Coronary artery (tissue), 2 donors: ENCODE data around the gene KYNU.
"Not testable (repeated sequence)": the region's sequence is repeated elsewhere in the genome, so short reads cannot be mapped to it uniquely, and the experiment has no call there.

Experiments
- DNase-seq: peaks from one replicate; pipeline ENCODE4 v3.0.0-alpha.2; 2017; ENCODE audit warnings: low spot score
- H3K27ac ChIP-seq, 2 donors: fragments of 200-600 bp; sonication (generic); one replicate each; pipeline ENCODE4 v1.5.1; 2016 to 2019
- H3K4me3 ChIP-seq: fragments of 200-600 bp; sonication (generic); 2 replicates; pipeline ENCODE4 v1.5.1; 2016; ENCODE audit warnings: mild to moderate bottlenecking, moderate library complexity
- TF ChIP-seq, protein P1 (sequence below): fragments of 200-600 bp; sonication (generic); IDR thresholded peaks from one replicate; pipeline ENCODE4 v1.5.1; 2019; ENCODE audit warnings: antibody characterized with exemption

KYNU gene

DNA sequence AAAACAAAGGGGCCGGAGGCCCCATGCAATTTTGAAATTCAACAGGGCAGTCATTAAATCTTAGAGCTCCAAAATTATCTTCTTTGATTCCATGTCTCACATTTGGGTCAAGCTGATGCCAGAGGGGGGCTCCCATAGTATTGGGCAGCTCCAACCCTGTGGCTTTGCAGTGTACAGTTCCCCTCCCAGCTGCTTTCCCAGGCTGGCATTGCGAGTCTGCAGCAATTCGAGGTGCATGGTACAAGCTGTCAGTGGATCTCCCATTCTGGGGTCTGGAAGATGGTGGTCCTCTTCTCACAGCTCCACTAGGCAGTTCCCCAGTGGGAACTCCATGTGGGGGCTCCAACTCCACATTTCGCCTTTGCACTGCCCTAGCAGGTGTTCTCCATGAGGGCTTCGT, 179.1 kb downstream of the KYNU start:
- TF ChIP-seq, protein P1, sequence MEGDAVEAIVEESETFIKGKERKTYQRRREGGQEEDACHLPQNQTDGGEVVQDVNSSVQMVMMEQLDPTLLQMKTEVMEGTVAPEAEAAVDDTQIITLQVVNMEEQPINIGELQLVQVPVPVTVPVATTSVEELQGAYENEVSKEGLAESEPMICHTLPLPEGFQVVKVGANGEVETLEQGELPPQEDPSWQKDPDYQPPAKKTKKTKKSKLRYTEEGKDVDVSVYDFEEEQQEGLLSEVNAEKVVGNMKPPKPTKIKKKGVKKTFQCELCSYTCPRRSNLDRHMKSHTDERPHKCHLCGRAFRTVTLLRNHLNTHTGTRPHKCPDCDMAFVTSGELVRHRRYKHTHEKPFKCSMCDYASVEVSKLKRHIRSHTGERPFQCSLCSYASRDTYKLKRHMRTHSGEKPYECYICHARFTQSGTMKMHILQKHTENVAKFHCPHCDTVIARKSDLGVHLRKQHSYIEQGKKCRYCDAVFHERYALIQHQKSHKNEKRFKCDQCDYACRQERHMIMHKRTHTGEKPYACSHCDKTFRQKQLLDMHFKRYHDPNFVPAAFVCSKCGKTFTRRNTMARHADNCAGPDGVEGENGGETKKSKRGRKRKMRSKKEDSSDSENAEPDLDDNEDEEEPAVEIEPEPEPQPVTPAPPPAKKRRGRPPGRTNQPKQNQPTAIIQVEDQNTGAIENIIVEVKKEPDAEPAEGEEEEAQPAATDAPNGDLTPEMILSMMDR, result no peak
- no peak overlapping the region for H3K27ac ChIP-seq
- DNase-seq, result no peak
- no peak overlapping the region for H3K4me3 ChIP-seq

DNA sequence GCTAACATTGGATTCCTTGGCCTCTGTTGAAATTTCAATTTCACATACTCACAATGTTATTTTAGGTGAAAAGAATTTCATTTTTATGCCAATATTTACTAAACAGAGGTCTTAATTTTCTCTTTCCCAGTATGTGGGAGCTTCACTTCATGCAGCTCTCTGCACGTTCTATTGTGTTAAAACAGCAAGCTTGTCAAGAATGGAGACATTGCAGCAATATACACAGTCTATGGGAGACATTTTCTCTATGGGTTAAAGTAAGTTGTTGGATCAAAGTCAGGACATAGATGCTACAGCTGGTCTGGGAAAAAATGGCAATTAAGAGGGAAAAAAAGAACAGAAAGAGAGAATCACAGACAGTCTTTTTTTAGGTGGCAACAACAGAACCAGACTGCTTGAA, 181.4 kb downstream of the KYNU start:
- TF ChIP-seq, protein P1, result no peak
- H3K4me3 ChIP-seq, result no peak overlapping the region
- DNase-seq, result no peak
- H3K27ac ChIP-seq, result no peak overlapping the region

DNA sequence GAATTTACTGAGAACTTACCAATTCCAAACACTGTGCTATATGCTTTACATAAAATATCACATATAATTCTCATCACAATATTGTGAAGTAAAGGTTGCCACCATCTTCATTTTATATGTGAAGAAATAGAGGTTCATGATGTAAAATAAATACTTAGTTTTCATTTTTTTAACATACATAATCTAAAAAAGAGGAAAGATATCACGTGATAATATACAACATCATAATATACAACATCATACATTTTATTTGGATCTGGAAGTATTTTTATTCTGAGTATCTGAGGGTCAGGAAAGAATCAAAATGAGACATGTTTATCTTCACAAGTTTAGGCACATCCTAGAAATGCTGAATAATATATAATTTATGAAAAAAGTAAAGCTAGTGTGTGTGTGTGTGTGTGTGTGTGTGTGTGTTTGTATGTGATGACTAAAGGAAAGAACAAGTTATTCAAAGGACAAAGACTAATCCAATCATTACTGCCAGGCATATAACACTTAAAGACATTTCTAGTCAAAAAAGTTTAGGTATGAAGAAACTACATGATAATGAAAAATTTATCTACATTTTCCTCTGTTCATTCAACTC, 186.2 kb downstream of the KYNU start:
- DNase-seq, result no peak
- TF ChIP-seq, protein P1, result no peak
- no peak overlapping the region for H3K27ac ChIP-seq
- H3K4me3 ChIP-seq, result no peak overlapping the region

DNA sequence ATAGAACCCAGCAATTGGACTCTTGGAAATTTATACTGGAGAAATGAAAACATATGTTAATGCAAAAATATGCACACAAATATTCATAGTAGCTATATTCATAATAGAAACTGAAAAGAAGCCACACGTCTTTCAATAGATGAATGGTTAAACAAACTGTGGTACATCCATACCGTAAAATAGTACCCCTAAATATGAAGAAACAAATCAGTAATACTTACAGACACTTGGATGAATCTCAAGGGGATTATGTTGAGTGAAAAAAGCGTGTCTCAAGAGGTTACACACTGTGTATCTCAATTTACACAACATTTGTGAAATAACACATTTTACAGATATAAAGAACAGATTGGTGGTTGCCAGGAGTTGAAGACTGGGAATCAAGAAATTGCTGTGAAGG, 190.6 kb downstream of the KYNU start:
- Histone ChIP-seq H3K27ac (no peak overlapping the region), H3K4me3 (no peak overlapping the region)
- no peak for DNase-seq
- TF ChIP-seq, protein P1, result no peak

DNA sequence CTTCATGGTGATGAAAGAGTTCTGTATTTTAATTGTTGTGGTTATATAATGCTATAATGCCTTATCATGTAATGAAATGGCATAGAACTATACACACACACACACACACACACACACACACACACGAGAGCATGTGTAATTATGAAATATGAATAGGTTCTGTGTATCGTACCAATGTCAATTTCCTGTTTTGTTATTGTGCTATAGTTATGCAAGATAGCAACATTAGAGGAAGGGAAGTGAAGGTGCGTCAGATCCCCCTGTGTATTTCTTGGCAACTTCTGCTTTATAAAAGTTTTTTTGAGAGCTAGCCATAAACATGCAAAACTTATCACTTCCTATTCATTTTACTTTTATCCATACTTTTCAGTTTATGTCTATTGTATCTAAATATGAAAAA, 191.0 kb downstream of the KYNU start:
- TF ChIP-seq, protein P1, result no peak
- no peak overlapping the region for H3K27ac ChIP-seq

DNA sequence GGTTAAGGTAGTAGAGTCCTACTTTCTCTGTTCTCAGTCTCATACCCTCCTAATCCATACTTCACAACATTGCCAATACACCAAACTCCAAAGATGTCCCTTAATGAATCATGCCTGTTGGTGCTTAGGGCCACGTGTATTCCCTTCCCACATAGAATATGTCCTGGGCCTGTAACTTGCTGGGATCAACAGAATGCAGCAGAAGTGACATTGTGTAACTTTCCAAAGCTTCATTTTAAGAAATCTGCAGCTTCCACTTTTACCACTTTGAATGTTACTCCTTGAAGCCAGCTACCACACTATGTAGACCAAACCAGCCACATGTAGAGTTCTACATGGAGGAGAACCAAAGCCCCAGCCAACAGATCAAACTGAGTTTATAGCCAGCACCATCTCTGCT, 193.2 kb downstream of the KYNU start:
- Histone ChIP-seq H3K4me3 (no peak overlapping the region), H3K27ac (no peak overlapping the region)
- DNase-seq, result no peak
- TF ChIP-seq, protein P1, result no peak

More for the DNA sequence above, 191.0 kb downstream of the KYNU start:
- DNase-seq, result no peak
- H3K4me3 ChIP-seq, result no peak overlapping the region

DNA sequence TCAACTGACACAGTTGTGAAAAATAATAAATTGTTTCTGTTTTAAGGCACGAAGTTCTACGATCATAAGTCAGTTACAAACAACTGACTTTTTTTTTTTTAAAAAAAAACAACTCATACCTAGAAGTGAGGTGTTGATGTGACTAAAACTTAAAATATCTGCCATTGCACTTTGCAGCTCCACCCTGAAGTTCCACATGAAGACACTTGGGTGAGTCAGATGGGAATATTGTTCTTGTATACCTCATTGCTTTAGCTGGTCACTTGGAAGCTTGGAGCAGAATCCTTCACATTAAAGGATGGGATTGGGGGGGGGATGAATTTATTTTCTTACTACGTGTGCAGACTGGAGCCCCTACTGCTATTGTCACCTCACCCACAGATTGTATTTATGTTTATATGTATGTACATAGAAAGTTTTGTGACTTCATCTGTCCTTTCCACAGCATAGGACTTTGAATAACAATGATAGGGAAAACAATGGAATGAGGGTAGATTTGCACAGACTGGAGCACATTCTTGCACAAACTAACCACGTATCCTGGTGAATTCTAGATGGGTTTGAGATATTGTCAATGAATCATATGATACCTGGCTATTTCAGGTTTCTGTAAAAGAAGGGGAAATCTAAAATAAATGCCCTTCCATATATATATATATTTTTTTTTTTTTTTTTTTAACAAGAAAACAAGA, 193.9 kb downstream of the KYNU start:
- Histone ChIP-seq H3K27ac (no peak overlapping the region), H3K4me3 (no peak overlapping the region)
- DNase-seq, result no peak
- TF ChIP-seq, protein P1, result no peak

DNA sequence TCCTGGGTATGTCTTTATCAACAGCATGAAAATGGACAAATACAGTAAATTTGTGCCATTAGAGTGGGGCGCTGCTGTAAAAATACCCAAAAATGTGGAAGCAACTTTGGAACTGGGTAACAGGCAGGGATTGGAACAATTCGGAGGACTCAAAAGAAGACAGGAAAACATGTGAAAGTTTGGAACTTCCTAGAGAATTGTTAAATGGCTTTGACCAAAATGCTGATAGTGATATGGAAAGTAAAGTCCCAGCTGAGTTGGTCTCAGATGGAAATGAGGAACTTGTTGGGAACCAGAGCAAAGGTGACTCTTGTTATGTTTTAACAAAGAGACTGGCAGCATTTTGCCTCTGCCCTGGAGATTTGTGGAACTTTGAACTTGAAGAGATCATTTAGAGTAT, 197.4 kb downstream of the KYNU start:
- not testable (repeated sequence) for H3K27ac ChIP-seq, DNase-seq

More for the DNA sequence above, 197.4 kb downstream of the KYNU start:
- H3K4me3 ChIP-seq, result not testable (repeated sequence)
